ENCODE measurements around the gene TRIM5.

DNA sequence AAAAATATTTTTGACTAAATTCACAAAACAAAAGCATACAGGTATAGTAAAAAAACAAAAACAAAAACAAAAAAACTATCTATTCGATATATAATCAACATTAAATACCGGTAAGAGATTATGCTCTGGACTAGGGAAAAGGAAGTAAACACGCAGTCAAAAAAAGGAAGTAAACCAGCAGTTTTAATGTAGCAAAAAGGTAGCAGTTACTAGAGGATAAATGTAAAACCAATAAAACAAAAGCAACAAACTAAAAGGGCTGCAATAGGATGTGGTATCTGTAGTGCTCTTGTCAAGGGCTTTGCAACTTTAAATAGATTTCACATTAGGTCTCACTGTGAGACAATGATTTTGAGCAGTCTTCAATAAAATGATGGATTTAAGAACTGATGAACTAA is 7.1 kb upstream of the TRIM5 start:
- no peak for TF ChIP-seq ZNF274 (IDR thresholded peaks at IDR 0.05; ENCODE audit: insufficient read depth, insufficient read length)
- TF ChIP-seq, protein P1, sequence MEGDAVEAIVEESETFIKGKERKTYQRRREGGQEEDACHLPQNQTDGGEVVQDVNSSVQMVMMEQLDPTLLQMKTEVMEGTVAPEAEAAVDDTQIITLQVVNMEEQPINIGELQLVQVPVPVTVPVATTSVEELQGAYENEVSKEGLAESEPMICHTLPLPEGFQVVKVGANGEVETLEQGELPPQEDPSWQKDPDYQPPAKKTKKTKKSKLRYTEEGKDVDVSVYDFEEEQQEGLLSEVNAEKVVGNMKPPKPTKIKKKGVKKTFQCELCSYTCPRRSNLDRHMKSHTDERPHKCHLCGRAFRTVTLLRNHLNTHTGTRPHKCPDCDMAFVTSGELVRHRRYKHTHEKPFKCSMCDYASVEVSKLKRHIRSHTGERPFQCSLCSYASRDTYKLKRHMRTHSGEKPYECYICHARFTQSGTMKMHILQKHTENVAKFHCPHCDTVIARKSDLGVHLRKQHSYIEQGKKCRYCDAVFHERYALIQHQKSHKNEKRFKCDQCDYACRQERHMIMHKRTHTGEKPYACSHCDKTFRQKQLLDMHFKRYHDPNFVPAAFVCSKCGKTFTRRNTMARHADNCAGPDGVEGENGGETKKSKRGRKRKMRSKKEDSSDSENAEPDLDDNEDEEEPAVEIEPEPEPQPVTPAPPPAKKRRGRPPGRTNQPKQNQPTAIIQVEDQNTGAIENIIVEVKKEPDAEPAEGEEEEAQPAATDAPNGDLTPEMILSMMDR (IDR thresholded peaks at IDR 0.05 in 2 of 3, conservative IDR thresholded peaks at IDR 0.05 in 1 of 3; ENCODE audit: control insufficient read depth in 2 of 3, extremely low read depth in 1 of 3, insufficient read depth in 1 of 3, low read depth in 3 of 3, low read length in 3 of 3): no peak
- no peak for TF ChIP-seq PML (IDR thresholded peaks at IDR 0.05; ENCODE audit: low read length)
